GM18870 (cell line): ENCODE results near the gene TNIP2.
"Not testable (repeated sequence)": the region's sequence is repeated elsewhere in the genome, so short reads cannot be mapped to it uniquely, and the experiment has no call there.

ENCODE experiments used
- ATAC-seq: cut with Tn5 transposase; IDR thresholded peaks from one replicate; pipeline ENCODE4 v1.9.1; 2021; ENCODE audit warnings: moderate library complexity; ENCODE audit not compliant: unreplicated experiment

Gene TNIP2

GRCh38 chr4:2745981-2746806 lies 9.9 kb downstream of the TNIP2 start:
- ATAC-seq = peak; percentile 93

GRCh38 chr4:2745516-2745915 lies 10.6 kb downstream of the TNIP2 start:
- ATAC-seq = no peak

- no peak for ATAC-seq
Observed at GRCh38 chr4:2744576-2745270, 11.4 kb downstream of the TNIP2 start.

GRCh38 chr4:2743518-2744445 lies 12.4 kb downstream of the TNIP2 start:
- ATAC-seq = no peak

GRCh38 chr4:2742823-2743517 lies 13.2 kb downstream of the TNIP2 start:
- no peak for ATAC-seq

- no peak for ATAC-seq
Observed at GRCh38 chr4:2742081-2742822, 13.9 kb downstream of the TNIP2 start.

- ATAC-seq = no peak
Observed at GRCh38 chr4:2741626-2742025, 14.5 kb downstream of the TNIP2 start.

- ATAC-seq = not testable (repeated sequence)
Observed at GRCh38 chr4:2738296-2738695, 17.8 kb downstream of the TNIP2 start.

- no peak for ATAC-seq
Observed at GRCh38 chr4:2735869-2736268, 20.3 kb downstream of the TNIP2 start.

GRCh38 chr4:2734612-2735011 lies 21.5 kb downstream of the TNIP2 start:
- ATAC-seq = no peak

GRCh38 chr4:2733844-2734574 lies 22.1 kb downstream of the TNIP2 start:
- ATAC-seq = no peak

- no peak for ATAC-seq
Observed at GRCh38 chr4:2733001-2733843, 22.9 kb downstream of the TNIP2 start.

GRCh38 chr4:2732526-2732925 lies 23.6 kb downstream of the TNIP2 start:
- no peak for ATAC-seq

- ATAC-seq = no peak
Observed at GRCh38 chr4:2731907-2732317, 24.2 kb downstream of the TNIP2 start.

- ATAC-seq = no peak
Observed at GRCh38 chr4:2729533-2729875, 26.6 kb downstream of the TNIP2 start.

- ATAC-seq = no peak
Observed at GRCh38 chr4:2728806-2729532, 27.2 kb downstream of the TNIP2 start.

- ATAC-seq = no peak
Observed at GRCh38 chr4:2728221-2728620, 27.9 kb downstream of the TNIP2 start.

GRCh38 chr4:2726881-2727280 lies 29.3 kb downstream of the TNIP2 start:
- not testable (repeated sequence) for ATAC-seq
